ENCODE measurements around the gene GGA3.

Gene GGA3

DNA sequence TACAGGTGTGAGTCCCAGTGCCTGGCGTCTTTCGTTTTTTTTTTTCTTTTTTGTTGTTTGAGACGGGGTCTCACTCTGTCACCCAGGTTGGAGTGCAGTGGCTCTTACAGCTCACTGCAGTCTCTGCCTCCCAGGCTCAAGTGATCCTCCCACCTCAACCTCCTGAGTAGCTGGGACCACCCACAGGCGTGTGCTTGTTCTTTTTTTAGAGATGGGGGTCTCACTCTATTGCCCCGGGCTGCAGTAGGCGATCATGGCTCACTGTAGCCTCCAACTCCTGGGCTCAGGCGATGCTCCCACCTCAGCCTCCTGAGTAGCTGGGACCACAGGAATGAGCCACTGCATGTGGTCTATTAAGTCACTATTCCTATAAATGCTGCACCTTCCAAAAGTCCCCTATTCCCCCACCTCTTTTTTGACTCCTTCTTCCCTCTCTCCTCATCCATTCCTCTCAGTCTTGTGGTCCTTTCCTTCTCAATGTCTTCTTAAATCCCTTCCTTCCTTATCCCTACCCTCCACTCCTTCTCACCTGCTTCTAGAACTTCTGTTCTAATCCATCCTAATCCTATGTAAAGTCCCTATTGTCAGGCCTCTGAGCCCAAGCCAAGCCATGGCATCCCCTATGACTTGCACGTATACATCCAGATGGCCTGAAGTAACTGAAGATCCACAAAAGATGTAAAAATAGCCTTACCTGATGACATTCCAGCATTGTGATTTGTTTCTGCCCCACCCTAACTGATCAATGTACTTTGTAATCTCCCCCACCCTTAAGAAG lies 9.2 kb downstream of the GGA3 start:
- H3K36me3 ChIP-seq: peaks cover 7% of the 10 kb centered on the region
- H3K27ac ChIP-seq: peak overlapping the region; percentile 78
- no peak overlapping the region for H3K4me3 ChIP-seq (ENCODE audit: low read depth in 1 of 2, low read length in 1 of 2)
- no peaks in the 10 kb centered on the region for H3K9me3 ChIP-seq
- peaks cover 27 to 29% of the 10 kb centered on the region in 2 experiments for H3K4me1 ChIP-seq (ENCODE audit: control insufficient read depth in 1 of 2, insufficient read depth in 1 of 2, low read depth in 1 of 2, low read length in 1 of 2)
- no peaks in the 10 kb centered on the region for H3K27me3 ChIP-seq
- no peak for TF ChIP-seq CTCF (IDR thresholded peaks at IDR 0.05)

DNA sequence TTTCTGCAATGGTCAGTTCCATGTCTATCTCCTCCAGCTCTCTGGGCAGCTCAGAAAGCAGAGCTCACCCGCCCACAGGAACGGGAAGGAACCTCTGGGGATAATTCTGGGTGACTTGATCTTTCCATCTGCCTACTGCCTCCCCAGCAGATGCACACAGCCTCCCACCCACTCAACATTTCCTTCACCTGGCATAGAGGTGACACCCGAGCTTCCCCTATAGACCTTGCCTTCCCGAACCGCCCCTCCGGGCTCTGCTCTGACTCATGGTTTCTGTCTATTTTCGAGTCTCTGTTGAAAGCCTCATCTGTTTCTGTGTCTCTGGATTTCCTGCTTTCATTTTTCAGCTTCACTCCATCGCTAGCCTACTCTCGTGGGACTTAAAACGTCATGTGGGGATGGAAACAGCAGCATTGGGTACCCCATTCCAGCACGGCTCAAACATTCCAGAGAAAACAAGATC lies 11.4 kb downstream of the GGA3 start:
- Histone ChIP-seq H3K36me3 (peaks cover 23% of the 10 kb centered on the region), H3K27me3 (no peaks in the 10 kb centered on the region), H3K27ac (peak overlapping the region; percentile 16), H3K9me3 (no peaks in the 10 kb centered on the region), H3K4me1 (ENCODE audit: control insufficient read depth in 1 of 2, insufficient read depth in 1 of 2, low read depth in 1 of 2, low read length in 1 of 2) (peaks cover 22 to 23% of the 10 kb centered on the region in 2 experiments), H3K4me3 (ENCODE audit: low read depth in 1 of 2, low read length in 1 of 2) (no peak overlapping the region)
- TF ChIP-seq CTCF (IDR thresholded peaks at IDR 0.05): no peak

DNA sequence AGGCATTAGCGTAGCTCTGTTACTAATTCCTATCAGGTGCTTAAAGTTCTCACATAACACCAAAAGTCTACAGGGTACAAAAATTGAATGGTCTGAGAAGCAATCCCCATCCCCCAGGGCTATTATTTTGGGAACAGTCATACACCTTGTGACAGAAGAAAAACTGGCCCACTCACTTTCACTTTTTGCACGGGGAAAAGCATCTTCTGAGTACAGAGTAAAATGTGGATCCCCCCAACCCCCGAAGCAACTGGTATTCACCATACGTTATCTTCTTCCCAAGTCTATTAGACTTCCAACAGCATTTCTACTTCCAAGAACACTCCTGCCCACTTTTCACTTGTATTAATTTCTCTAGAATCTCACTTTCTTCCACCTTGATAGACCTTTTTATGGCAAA lies 11.8 kb downstream of the GGA3 start:
- Histone ChIP-seq H3K4me3 (ENCODE audit: low read depth in 1 of 2, low read length in 1 of 2) (no peak overlapping the region), H3K27ac (no peak overlapping the region)

GRCh38 chr17:75246404-75246803 lies 15.0 kb downstream of the GGA3 start:
- no peaks in the 10 kb centered on the region for H3K9me3 ChIP-seq
- no peak for TF ChIP-seq CTCF (IDR thresholded peaks at IDR 0.05)
- no peak overlapping the region for H3K27ac ChIP-seq
- H3K4me3 ChIP-seq (ENCODE audit: low read depth in 1 of 2, low read length in 1 of 2): no peak overlapping the region
- no peaks in the 10 kb centered on the region for H3K27me3 ChIP-seq
- peaks cover 50% of the 10 kb centered on the region for H3K36me3 ChIP-seq
- H3K4me1 ChIP-seq (ENCODE audit: control insufficient read depth in 1 of 2, insufficient read depth in 1 of 2, low read depth in 1 of 2, low read length in 1 of 2): peaks cover 27 to 28% of the 10 kb centered on the region in 2 experiments

More for the DNA sequence above, 11.8 kb downstream of the GGA3 start:
- Histone ChIP-seq H3K36me3 (peaks cover 23% of the 10 kb centered on the region), H3K9me3 (no peaks in the 10 kb centered on the region), H3K4me1 (ENCODE audit: control insufficient read depth in 1 of 2, insufficient read depth in 1 of 2, low read depth in 1 of 2, low read length in 1 of 2) (peaks cover 27 to 28% of the 10 kb centered on the region in 2 experiments), H3K27me3 (no peaks in the 10 kb centered on the region)
- no peak for TF ChIP-seq CTCF (IDR thresholded peaks at IDR 0.05)

GRCh38 chr17:75245011-75245410 lies 16.4 kb downstream of the GGA3 start:
- TF ChIP-seq CTCF (IDR thresholded peaks at IDR 0.05): no peak
- no peaks in the 10 kb centered on the region for H3K27me3 ChIP-seq
- H3K27ac ChIP-seq: peak overlapping the region; percentile 77
- H3K4me1 ChIP-seq (ENCODE audit: control insufficient read depth in 1 of 2, insufficient read depth in 1 of 2, low read depth in 1 of 2, low read length in 1 of 2): peaks cover 18 to 21% of the 10 kb centered on the region in 2 experiments
- H3K9me3 ChIP-seq: no peaks in the 10 kb centered on the region
- peak overlapping the region in 1 of 2 experiments; percentile 35 for H3K4me3 ChIP-seq (ENCODE audit: low read depth in 1 of 2, low read length in 1 of 2)
- peaks cover 64% of the 10 kb centered on the region for H3K36me3 ChIP-seq
